ENCODE measurements around the gene DNAH11.

DNAH11 gene

DNA sequence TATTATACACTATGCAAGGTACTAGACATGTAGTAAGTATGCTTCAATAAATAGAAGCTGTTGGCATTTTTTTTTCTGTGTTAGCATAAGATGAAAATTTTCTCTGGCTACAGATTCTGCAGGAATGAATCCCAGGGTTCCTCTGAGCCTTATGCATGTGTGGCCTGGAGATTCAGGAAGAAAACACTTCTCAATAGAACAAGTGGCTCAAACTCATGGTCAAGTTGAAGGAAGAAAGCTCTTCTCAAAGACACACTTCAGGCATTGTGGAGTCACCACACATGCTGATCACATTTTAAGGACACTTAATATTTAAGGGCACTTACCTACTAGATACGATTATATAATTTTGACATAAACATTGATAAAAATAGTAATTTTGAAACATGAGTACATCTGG, 19.5 kb downstream of the DNAH11 start:
- DNase-seq, result no peak

DNA sequence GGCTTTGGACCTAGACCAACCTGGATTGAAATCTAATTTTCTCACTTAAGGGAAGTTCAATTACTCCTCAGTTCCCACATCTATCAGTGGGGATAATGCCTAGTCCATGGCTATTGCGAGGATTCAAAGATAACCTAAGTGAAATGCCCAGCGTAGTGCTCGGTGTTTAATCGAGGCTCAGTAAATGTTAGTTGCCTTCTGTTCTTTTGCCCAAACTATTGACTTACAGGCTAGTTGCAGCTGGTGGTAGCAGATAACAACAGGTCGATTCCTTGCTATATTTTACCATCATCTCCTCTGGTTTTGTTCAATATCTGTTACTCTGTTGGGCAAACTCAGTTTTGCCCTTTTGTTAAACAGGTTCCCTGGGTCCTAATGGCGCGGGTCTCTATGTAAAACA, 22.8 kb downstream of the DNAH11 start:
- DNase-seq, result no peak

DNA sequence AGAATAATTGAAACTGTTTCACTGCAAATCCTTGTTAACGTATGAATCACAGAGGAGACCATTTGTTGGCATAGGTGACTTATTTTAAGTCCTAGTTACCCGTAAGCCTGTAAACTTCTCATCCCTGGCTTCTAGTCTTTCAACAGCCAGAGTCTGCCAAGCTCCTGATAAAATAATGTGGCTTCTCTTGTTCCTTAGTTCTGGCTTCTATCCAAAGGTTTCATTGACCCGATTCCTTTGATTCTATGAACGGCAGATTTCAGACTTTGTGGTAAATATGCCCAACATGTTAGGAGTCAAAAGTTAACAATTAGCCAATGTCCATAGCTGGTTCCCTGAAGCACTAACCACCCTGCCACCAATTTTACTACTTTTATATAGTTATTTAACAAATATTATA, 23.3 kb downstream of the DNAH11 start:
- no peak for DNase-seq

DNA sequence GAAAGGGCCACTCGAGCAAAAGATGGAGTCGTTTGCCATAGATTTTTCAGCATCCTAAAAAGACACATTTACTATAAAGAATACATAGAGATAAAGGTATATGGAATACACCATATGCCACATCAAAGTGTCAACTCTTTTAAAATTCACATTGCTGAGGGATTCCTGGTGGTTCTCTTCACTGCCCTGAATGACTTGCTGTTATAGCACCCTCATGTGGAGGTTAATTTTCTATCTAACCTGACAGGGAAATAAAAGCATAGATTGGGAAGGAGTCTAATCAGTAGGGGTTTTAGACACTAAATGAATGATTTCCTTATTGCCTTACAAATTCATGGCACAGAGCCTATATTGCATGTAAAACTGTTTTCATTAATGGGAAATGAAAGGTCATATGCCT, 25.9 kb downstream of the DNAH11 start:
- DNase-seq, result no peak

DNA sequence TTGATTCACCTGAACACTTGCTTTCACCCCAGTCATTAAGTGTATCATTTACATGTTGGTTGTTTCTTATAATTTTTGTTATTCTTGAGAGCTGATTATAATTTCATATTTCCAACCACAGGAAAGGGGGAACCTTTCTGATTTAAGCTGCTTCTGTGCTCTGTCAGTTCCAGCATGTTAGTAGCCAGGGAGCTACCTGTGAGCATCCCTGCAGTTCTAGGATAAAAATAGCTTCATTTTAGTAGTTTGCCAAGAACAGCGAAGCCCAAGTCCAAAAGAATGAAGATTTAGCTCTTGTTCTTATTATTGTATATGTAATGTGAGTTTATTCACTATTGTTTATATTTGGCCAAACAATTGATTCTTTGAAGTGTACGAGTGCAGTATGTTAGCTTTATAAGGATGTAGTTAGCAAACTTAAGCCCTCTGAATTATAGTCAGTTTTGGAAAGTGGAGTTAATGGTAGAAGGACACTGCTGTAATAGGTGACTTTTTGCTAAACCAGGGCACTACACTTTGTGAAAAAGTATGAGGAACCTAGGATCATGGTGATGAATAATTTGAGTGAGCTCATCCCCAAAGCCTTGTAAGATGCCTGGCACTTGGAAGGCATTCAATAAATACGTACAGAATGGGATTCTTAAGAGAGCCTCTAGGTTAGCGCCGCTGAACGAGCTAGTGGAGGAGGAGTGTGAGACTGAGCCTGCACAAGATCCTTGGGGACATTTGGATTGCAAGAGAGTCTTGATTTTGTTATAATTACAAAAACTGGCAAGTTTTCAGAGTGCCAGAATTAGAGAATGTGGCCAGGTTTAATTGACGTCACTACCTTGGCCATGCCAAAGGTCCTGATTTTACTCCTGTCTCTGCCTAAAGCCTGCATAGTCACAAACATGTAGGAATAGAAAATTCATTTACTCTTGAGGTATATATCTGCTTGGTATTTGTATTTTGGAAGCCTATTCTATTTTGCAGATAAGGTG, 29.8 kb downstream of the DNAH11 start:
- DNase-seq, result no peak

DNA sequence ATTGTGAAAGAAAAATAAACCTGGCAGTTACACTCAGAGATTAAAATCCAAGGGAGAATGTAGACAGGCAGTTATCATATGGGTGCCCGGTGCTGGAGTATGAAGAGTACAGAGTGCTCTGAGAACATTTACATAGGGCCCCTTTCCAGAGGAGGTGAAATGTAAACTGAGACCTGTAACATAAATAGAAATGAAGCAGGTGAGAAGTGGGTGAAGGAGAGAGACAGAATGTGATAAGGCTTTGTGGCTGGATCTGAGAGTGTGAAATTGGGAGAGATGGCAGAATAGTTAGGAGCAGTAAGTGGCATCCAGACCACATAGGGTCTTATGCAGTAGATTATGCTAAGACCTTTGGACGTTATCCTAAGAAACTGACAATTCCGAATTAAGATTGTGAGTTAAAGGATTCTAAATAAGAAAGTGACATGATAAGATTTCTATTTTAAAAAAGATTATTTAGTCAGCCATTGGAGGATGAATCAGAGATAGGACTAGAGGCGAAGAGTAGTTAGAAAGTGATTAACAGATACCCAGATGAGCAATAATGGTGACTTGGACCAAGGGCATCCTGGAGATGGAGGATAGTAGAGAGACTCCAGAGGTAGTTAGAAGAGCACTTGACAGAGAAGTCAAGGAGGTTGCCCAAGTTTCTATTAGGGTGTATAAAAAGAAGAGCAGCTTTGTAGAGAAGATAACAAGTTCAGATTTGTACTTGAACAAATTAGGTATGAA, 36.7 kb downstream of the DNAH11 start:
- DNase-seq, result no peak

DNA sequence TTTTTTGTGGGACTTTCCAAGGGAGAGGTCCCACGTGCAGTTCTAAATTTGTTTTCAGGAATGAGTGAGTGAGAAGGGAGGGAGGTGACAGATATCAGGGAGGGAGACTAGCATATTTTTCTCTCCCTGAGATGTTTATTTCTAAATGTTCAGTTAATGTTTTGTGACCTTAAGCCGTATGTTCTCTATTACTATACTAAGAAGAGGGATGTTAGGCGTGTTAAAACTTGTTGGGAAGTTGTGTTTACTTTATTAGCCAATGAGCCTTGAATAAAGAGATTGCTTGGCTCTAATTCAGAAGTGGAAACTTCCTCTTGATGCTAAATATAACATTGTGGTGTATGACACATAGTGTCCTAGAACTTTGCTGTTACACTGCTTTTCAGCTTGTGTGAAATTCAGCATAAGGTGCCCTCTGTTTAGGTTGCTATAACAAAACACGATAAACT, 37.3 kb downstream of the DNAH11 start:
- no peak for DNase-seq

DNA sequence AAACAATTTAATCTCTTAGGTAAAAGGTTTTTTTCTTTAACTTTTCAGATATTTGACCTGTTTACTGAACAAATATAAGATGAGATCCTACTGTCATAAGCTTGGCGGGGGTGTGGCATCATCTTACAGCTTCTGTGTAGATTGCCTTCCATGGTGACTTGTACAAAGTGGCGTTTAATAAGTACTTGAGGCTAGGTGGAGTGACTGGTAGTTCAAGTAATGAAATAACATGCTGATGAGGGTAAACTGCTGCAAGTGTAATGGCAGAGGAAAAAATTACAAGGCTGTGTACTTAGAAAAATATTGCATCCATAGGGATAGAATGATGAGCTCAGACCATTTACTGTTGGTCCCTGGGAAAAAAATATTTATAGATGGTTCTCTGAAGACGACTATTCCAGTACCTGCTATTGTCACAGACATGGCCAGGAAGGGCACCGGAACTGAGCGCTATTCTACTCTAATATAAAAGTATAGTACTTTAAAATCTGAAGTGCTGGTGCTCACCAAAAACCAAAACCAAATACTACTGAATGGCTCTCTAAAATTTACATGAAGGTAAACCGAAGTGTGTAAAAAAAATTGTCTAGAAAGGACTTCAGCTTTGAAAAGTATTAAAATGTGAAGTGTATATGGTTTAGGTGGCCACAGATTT, 42.4 kb downstream of the DNAH11 start:
- DNase-seq, result no peak

DNA sequence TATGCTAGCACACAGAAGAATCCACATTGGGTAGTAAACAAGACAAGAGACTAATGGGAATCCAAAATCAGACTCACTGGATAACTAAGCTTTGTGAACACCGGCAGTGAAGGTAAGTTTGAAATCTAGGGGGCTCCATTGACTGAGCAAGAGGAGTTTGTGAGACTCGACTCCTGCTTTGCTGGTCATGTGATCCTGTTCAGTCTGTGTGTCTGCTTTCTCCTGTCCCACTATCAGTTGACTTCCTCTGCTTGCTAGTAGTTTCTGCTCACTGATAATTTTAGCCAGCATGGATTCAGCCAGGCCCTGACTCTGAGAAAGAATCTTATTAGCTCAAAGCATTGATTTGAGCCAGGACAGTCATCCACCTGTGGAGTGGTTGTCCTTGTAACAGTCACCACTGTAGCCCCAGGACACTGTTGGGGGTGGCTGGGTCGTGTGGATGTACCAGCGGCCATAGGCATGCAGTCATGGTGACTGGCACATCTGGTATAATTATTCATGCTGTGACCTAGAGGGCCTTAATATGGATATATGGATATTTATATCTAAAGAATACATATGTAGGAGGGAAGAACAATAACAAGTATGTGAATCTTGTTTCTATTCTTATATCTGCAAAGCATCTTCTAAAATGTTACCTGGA, 44.4 kb downstream of the DNAH11 start:
- no peak for DNase-seq

DNA sequence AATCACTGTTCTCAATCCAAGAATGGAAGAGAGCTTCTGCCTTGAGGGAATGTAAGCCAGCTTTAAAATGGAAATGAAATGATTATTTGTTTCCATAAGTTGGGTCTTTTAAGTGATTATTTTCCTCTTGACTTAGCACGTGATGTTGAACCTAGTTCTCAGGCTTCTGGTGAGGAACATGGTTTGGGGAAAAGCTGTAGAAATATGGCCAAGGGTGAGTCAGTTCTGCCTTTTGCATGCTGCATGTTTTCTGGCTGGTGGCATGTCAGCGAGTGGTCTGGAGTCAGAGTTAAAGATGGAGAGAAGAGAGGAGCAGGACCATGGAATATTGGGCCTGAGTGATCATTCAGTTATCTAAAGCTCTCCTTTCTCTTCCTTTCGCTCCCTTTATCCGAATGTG, 54.0 kb downstream of the DNAH11 start:
- no peak for DNase-seq

DNA sequence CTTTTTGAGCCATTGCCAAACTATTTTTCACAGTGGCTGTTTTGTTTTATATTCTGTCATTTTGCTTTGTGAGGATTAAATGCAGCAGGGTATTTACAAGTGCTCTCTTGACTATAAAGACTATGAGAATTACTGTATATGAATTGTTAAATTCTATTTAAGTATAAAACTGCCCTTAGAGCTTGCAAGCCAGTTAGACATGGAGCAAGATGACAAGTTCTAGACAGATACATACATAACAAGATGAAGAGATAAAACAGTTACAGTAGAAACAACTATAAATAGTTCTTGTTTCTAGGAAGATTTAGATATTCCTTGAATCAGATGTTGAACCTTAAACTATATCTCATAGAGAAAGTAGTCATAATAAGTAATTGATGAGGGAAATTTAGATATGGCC, 60.6 kb downstream of the DNAH11 start:
- DNase-seq, result no peak

DNA sequence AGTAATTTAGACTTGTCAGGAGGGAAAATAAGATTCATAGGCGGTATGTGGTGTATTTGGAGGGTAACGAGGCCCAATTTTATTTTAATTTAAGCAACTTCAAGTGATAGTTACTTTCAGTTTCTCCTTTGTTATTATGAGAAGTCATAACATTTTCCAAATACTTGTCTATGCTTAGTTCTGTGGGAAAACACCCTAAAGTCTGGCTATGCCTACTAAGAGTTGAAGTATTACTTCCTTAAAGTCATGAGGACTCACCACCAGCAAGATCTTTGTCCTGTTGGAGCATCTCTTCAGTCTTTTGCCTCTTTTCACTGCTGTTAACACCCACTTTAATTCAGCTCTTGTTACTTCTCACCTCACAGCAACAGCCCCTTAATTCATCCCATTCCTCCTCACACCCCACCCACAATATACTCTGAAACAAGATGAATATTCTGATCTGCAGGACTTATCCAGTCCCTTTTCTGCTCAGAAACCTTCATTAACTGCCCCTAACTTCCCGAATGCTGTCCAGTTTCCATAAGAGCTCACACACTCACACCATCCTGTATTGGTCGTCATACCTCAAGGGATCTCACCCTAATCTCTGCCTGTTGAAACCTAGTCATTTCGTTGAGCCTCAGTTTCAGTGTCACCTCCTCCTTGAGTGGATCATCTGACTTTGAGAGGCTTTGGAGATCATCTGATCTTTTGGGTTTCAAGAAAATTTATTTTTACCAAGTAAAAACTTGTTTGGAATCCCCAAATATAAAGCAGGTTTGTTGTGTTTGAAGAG, 61.3 kb downstream of the DNAH11 start:
- DNase-seq, result no peak

DNA sequence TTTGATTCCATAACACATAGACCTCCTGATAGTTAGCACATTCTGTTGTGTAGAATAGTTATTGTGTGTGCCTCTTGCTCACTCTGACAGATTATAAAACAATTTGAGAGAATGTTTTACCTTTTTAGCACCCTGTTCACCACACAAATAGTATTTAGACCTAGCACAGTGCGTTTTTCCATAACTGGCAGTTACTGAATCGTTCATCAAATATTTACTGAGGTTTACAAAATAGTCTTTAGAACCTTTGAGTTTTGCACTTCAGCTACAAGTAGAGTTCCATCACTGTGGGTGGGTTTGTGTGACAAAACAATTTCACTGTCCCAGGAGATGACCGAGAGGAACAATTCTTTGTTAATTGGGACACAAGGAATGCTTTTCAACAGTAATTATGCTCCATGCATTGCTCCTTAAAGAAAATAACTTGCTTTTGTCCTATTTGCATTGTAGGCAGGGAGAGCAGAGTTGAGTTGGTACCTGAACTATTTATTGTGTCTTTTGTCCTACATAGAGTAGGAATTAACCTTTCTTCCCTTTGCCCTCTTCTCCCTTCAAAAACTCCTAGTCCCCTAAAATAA, 62.3 kb downstream of the DNAH11 start:
- no peak for DNase-seq

DNA sequence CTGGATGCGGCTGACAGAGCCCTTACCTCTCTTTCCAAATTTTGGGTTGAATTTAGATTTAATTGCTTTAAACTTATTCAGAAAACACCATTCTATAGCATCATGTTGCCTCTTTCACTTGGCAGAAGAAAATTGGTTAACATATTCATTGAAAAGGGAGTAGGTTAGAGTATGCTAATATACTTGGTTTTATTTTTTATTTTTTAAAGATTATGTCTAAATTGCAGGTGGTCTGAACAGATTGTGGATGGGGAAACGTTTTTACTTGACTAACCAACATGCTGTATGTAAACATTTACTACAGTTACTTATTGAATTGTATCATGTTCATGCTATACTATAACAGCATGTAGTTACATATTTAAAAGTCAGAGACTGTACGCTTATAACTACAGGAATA, 65.6 kb downstream of the DNAH11 start:
- no peak for DNase-seq

DNA sequence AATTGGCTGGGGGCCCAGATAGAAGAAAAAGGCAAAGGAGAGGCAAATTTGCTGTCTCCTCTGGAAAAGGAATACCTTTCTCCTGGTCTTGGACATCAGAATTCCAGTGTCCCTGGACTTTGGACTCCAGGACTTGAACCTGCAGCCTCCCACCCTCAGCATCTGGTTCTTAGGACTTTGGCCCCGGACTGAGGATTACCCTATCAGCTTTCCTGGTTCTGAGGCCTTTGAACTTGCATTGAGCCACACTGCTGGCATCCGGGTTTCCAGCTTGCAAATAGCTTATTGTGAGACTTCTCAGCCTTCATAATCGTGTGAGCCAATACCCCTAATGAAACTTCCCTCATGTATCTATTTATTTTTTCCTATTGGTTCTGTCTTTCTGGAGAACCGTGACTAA, 68.3 kb downstream of the DNAH11 start:
- no peak for DNase-seq

DNA sequence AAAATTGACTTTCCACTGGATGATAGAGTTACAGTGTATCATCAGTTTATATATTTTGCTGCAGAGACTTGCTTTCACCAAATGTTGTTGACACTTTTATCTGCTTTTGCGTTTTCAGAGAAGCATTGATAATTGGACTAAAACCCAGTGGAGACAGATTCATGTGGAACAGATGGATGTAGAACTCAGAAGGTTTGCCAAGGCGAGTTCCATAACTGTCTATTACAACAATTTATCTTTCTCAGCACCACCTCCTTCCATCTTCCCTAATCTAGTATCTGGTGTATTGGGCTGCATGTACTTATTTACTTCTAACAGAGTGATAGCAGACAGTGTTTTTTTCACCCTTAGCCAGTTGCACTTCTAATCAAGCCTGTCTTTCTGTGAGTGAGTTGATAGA, 73.3 kb downstream of the DNAH11 start:
- DNase-seq, result no peak

DNA sequence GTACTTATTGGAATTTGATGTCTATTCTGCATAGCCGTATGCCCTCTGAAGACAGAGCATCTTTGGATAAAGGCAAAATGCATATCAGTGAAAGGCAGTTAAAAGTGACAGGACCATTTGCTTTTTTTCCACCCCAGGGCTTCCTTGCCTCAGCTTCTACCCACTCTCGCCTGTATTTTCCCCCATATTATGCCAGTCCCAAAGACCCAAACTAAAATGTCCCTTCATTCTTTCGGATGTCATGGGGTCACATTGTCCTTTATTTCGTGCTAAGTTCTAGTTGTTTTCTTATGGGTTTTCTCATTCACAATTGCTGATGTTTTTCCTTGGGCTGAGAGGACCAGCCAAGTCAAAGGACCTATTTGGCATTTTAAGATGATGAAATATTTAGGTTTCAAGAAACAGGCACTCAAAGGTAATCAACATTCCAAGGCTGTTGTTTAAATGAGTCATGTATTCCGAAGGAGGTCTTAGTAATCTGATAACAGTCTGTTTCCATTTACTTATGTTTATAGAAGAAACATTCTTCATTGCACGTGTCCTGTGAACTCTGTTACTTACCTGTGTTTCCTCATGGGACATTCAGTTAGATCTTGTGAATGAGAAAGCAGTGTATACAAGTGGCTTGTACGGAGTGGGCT, 74.1 kb downstream of the DNAH11 start:
- no peak for DNase-seq

DNA sequence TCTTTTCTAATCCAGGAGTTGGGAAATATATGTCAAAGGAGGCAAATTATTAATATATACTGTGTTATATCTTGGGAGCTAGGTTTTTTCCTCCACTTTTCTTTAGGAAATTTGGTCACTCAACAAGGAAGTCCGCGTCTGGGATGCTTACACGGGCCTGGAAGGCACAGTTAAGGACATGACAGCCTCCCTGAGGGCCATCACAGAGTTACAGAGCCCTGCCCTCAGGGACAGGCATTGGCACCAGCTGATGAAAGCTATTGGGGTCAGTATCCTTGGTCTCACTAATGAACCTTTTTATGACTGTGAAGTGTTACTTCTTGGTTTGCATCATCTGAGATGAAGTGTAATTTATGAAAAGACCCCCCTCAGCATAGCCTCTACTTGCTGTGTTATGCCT, 74.7 kb downstream of the DNAH11 start:
- no peak for DNase-seq

DNA sequence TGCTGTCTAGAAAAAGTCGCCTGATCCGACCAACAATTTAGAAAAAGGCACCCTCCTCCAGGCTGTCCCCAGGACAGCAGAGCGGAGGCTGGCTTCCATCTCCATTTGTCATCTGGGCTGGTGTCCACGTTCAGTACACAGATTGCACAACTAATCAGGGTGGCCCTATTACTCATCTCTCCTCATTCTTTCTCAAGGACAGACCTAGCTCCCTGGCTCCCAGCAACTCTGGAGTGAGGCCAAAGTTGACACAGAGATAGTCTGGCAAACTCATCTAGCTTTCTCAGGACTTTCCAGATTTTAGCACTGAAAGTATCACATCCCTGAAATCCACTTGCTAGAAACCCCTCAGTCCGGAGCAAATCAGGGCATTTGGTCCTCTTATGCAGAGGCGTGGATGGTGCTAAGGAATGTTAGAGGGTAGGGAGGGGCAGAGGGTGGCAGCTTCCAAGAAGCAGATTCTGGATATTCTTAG, 75.1 kb downstream of the DNAH11 start:
- DNase-seq, result no peak

DNA sequence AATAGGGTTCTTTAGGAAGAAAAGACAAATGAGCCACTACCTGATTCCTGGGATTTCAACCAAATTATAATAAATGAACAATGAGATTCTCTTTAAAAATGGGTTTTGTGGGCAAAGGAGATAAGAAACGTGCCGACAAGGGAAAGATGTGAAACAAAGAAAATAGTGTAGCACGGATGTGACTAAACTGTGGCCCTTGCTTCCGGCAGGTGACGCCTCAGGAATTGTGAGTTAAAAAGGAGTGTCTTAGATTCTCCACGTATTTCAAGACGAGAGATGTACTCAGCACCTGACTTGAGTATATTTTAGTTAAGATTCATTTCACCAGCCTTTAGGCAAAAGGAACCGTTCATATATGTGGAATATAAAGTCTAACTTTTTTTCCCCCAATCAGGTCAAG, 75.9 kb downstream of the DNAH11 start:
- DNase-seq, result no peak

DNA sequence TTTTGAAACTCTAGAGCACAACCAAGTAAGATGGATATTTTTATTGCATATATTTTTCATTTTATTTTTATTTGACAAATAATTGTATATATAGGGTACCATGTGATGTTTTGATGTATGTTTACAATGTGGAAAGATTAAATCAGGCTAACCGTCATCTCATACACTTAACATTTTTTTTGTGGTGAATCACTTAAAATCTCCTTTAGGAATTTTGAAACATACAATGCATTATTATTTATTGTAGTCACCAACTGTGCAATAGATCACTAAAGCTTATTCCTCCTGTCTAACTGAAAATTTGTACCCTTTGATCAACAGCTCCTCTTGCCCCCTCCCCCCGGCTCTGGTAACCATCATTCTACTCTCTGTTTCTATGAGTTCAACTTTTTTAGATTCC, 77.2 kb downstream of the DNAH11 start:
- no peak for DNase-seq
